Ovary (tissue), 9 donors: Measurements from ENCODE around the gene UBAP1L. TPM values are rescaled to one million over a fixed set of nuclear protein-coding genes. Genes with fewer than 3 reads are reported as not detected.
A peak's percentile ranks its signal among the peaks of the same experiment; 100 is the strongest.

ENCODE experiments used
- DNase-seq, 5 donors: peaks; one replicate each; pipeline ENCODE4 v3.0.0-alpha.2; 2019 to 2020
- H3K27ac ChIP-seq, 2 donors: fragments of 200-600 bp; one replicate each; pipeline versions ENCODE4 v1.5.1 to v1.8.0; 2019 to 2022
- H3K27me3 ChIP-seq: fragments of 200-600 bp; one replicate; pipeline ENCODE4 v1.8.0; 2022
- H3K36me3 ChIP-seq: fragments of 200-600 bp; sonication (generic); one replicate; pipeline ENCODE4 v1.5.1; 2019
- H3K4me1 ChIP-seq: one replicate; pipeline ENCODE4 v1.8.1; 2013; ENCODE audit warnings: mild to moderate bottlenecking, moderate library complexity; ENCODE audit not compliant: insufficient read depth
- H3K4me3 ChIP-seq: fragments of 200-600 bp; sonication (generic); one replicate; pipeline ENCODE4 v1.5.1; 2017
- H3K9me3 ChIP-seq, 2 donors: fragments of 200-600 bp in 1 of 2; sonication (generic) in 1 of 2; one replicate each; pipeline versions ENCODE4 v1.5.1 to v1.8.1; 2013 to 2019; ENCODE audit warnings: mild to moderate bottlenecking in 1 of 2, moderate library complexity in 1 of 2
- EP300 ChIP-seq: sonication (generic); formaldehyde crosslinking; IDR thresholded peaks from one replicate; pipeline ENCODE4 v1.6.1; 2017; ENCODE audit warnings: antibody characterized with exemption
- POLR2A ChIP-seq: fragments of 450-650 bp; IDR thresholded peaks from one replicate; pipeline ENCODE4 v1.6.1; 2017; ENCODE audit warnings: antibody characterized with exemption, mild to moderate bottlenecking, moderate library complexity
- WGBS, 3 donors: extraction: QIAGEN DNeasy Blood & Tissue Kit in 1 of 3; methylation state at CpG; one replicate each; pipeline versions ENCODE4 v1.1.5 to v1.1.7; 2013 to 2017; 5-methylcytosine and 5-hydroxymethylcytosine counted together
- intact Hi-C, 4 donors: fragments of 100-400 bp; cut with DNase I; formaldehyde crosslinking; loops; one replicate each; pipeline versions ENCODE4 v1.11.0 to v1.15.1; 2022 to 2023
- polyA plus RNA-seq, 2 donors: library from polyadenylated mRNA; stranded (reverse); fragments of 200-250 nt in 1 of 2; fragments of 350-450 nt in 1 of 2; fragmentation: Illumina TruSeq in 1 of 2; extraction: RNeasy Lipid Tissue Mini Kit (QIAGEN cat#74804) in 1 of 2; gene quantifications; one replicate each; pipeline ENCODE4 v1.2.3, GENCODE V29; 2013 to 2014
- total RNA-seq, 7 donors: library from RNA; depleted of rRNA in 2 of 7; stranded (reverse); fragments of >200 nt in 2 of 7; fragmentation: NEBNext Ultra II Directional in 3 of 7; extraction: Animal tissue kit (Norgen Biotek cat#: 25700) in 3 of 7; gene quantifications; one replicate each; pipeline versions ENCODE4 v1.1.0 to v1.2.4, GENCODE V29; 2016 to 2023
- TF ChIP-seq, protein P1 (sequence below), 3 donors: fragments of 450-650 bp in 2 of 3; fragments of 200-600 bp in 1 of 3; IDR thresholded peaks; one replicate each; pipeline versions ENCODE4 v1.5.1 to v1.8.0; 2016 to 2022; ENCODE audit warnings: antibody characterized with exemption in 3 of 3, mild to moderate bottlenecking in 1 of 3
- donor health status: DM: no; HTN: no; CAD: no; lungs with moderate emphysema.
- donor health status: DM: no; HTN: no; CAD: no.
- donor health status: Bipolar disorder and iron deficiency.
- donor health status: DM: yes; HTN: yes; CAD: no.
- donor health status: DM: no; HTN: no; CAD: no.
- donor health status: DM: yes; HTN: yes; CAD: no.

Gene UBAP1L
- total and polyA plus RNA-seq, 9 donors: 2.5 to 9.9 (median 6.5) TPM

DNA sequence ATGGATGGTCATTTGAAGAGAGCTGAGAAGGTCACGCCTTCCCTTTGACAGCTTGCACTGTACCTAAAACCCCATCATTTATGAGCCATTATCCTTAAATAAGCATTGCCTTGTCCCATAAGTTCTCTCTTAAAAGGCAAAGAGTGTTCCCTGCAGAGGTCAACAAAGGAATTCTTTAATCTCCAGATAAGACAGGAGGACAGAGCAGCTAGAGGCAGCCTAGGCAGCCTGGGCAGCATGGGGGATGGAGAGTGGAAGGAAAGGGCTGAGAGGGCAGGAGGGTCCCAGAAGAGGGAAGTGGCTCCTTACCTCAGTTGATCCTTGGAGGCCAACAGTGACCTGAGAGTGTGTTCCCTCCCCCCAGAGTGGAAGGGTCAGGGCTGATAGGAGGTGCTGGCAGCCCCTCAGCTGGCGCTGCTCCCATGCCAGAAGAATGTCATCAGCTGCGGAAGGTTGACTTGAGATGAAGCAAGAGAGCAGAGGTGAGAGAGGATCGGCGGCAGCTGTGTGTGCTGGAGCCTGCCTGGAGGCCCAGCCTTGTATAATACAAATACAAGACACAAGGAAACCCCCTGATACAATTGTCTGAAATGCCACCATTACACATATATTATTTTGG lies 25.7 kb downstream of the UBAP1L start:
- Histone ChIP-seq H3K27me3 (no peaks in the 10 kb centered on the region), H3K4me3 (no peak overlapping the region), H3K27ac (peak overlapping the region in 1 of 2 donors; percentile 29), H3K9me3 (no peaks in the 10 kb centered on the region), H3K4me1 (peaks cover 12% of the 10 kb centered on the region), H3K36me3 (no peaks in the 10 kb centered on the region)
- DNase-seq: peak; percentile 68 to 85 (median 70)
- intact Hi-C loops: loop anchor here in 3 of 4 donors (5.0 to 10.0 kb wide), 2 partner anchors 37 to 55 kb away; no protein-coding TSS in a partner anchor
- TF ChIP-seq POLR2A: no peak
- TF ChIP-seq, protein P1, sequence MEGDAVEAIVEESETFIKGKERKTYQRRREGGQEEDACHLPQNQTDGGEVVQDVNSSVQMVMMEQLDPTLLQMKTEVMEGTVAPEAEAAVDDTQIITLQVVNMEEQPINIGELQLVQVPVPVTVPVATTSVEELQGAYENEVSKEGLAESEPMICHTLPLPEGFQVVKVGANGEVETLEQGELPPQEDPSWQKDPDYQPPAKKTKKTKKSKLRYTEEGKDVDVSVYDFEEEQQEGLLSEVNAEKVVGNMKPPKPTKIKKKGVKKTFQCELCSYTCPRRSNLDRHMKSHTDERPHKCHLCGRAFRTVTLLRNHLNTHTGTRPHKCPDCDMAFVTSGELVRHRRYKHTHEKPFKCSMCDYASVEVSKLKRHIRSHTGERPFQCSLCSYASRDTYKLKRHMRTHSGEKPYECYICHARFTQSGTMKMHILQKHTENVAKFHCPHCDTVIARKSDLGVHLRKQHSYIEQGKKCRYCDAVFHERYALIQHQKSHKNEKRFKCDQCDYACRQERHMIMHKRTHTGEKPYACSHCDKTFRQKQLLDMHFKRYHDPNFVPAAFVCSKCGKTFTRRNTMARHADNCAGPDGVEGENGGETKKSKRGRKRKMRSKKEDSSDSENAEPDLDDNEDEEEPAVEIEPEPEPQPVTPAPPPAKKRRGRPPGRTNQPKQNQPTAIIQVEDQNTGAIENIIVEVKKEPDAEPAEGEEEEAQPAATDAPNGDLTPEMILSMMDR (IDR thresholded peaks at IDR 0.05): no peak
- no peak for TF ChIP-seq EP300
- 29 to 38% (median 33%) methylated on average over 5 of the region's 5 CpGs for WGBS, 3 donors

DNA sequence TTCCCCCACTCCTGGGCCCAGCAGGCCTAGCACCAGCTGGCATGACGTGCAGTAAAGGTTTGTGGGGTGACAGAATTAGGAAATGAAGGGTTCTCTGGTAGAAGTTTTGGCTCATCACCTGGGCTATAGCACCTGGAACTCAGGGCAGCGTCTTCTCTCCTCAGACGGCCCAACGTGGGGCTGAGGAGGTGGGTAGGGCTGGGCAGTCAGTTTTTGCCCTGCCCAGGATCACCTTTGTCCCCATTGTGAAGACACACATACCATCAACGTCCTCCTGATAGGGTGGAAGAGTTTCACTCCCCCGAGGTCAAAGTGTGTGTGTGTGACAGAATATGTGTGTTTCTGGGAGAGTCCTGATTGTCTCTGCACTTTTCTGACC lies 26.4 kb downstream of the UBAP1L start:
- Histone ChIP-seq H3K4me1 (peaks cover 12% of the 10 kb centered on the region), H3K27me3 (no peaks in the 10 kb centered on the region), H3K9me3 (no peaks in the 10 kb centered on the region), H3K4me3 (no peak overlapping the region), H3K27ac (peak overlapping the region in 1 of 2 donors; percentile 29), H3K36me3 (no peaks in the 10 kb centered on the region)
- intact Hi-C loops: loop anchor here in 3 of 4 donors (5.0 to 10.0 kb wide), 2 partner anchors 36 to 54 kb away; no protein-coding TSS in a partner anchor
- DNase-seq: no peak
- no peak for TF ChIP-seq EP300
- WGBS, 3 donors: 70 to 78% (median 71%) methylated on average over 6 of the region's 6 CpGs

DNA sequence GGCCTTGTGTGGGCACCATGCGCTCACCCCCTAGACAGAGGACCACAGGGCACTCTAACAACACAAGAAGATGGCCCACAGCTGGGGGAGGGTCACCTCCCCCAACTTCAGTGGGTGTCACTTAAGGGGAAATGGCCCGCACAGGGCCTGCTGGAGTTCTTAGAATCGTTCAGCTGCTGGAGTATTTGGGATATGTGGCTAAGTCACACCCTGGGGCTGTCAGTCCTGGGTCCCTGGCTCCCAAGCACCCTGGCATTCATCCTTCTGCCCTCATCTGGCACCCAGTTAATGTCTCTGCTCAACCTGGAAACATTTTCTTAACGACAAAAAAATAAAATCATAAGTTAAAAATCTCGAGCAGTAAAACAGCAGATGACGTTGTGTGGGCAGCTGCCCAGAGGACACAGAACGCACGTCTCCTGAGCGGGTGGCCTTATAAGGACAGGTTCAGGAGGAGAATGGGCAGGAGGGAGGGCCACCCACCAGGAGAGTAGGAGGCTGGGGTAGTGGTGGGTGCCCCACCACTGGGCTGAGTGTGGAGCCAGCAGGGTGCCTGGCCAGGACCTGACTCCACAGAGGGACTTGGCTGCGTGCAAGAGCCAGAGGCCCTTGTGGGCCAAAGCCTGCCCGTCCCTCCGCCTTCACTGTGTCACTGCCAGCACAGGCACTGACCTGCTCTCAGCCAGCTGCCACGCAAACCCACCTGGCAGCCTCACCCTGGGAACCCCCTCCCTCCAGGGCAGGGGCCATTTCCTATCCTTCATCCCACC lies 26.9 kb downstream of the UBAP1L start:
- Histone ChIP-seq H3K27ac (peak overlapping the region in 1 of 2 donors; percentile 29), H3K4me3 (no peak overlapping the region), H3K4me1 (peaks cover 12% of the 10 kb centered on the region), H3K27me3 (no peaks in the 10 kb centered on the region), H3K36me3 (no peaks in the 10 kb centered on the region), H3K9me3 (no peaks in the 10 kb centered on the region)
- 59 to 78% (median 72%) methylated on average over 13 of the region's 13 CpGs for WGBS, 3 donors
- peak in 2 of 5 donors; percentile 28 to 56 for DNase-seq
- intact Hi-C loops: loop anchor here in 3 of 4 donors (5.0 to 10.0 kb wide), 2 partner anchors 36 to 53 kb away; no protein-coding TSS in a partner anchor
- TF ChIP-seq EP300 (peak; percentile 11), POLR2A (no peak)
- TF ChIP-seq, protein P1 (IDR thresholded peaks at IDR 0.05): no peak

- intact Hi-C loops: loop anchor here in 3 of 4 donors (5.0 to 10.0 kb wide), 2 partner anchors 35 to 53 kb away; no protein-coding TSS in a partner anchor
- no peaks in the 10 kb centered on the region for H3K9me3 ChIP-seq
- H3K4me1 ChIP-seq: peaks cover 14% of the 10 kb centered on the region
- H3K27ac ChIP-seq: peak overlapping the region in 1 of 2 donors; percentile 52
- H3K27me3 ChIP-seq: no peaks in the 10 kb centered on the region
- WGBS, 3 donors: 73 to 85% (median 82%) methylated on average over 3 of the region's 3 CpGs
- TF ChIP-seq POLR2A: no peak
- no peak for TF ChIP-seq EP300
- TF ChIP-seq, protein P1 (IDR thresholded peaks at IDR 0.05): no peak
- H3K4me3 ChIP-seq: no peak overlapping the region
- no peak for DNase-seq
- no peaks in the 10 kb centered on the region for H3K36me3 ChIP-seq
Observed at GRCh38 chr15:65087411-65087810, 27.6 kb downstream of the UBAP1L start.
